ENCODE data around the gene SUCLG2. TPM values are rescaled to one million over a fixed set of nuclear protein-coding genes. Genes with fewer than 3 reads are reported as not detected.

SUCLG2 gene
- total RNA-seq, 1 donor from 2014 or later, result 33.8 TPM

DNA sequence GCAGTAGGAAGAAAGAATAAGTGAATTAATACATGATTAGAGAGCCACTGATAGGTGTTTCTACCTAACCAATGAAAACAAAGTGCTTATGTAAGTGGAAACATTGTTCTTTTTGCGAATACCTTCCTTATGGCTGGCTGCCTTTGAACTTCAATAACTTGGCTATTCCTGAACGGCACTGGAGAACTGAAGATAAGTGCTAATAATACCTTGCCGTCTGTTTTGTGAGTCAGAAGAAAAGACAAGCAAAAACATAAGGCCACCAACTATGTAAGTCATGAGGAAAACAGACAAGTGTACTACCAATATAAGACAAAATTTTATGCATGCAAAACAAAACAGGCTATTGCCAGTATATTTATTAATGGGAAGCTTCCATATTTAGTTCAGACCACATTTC is 160.6 kb downstream of the SUCLG2 start:
- H3K9me3 Mint-ChIP-seq (ENCODE audit: unreplicated experiment), result no peaks in the 10 kb centered on the region
- TF ChIP-seq, protein P1, sequence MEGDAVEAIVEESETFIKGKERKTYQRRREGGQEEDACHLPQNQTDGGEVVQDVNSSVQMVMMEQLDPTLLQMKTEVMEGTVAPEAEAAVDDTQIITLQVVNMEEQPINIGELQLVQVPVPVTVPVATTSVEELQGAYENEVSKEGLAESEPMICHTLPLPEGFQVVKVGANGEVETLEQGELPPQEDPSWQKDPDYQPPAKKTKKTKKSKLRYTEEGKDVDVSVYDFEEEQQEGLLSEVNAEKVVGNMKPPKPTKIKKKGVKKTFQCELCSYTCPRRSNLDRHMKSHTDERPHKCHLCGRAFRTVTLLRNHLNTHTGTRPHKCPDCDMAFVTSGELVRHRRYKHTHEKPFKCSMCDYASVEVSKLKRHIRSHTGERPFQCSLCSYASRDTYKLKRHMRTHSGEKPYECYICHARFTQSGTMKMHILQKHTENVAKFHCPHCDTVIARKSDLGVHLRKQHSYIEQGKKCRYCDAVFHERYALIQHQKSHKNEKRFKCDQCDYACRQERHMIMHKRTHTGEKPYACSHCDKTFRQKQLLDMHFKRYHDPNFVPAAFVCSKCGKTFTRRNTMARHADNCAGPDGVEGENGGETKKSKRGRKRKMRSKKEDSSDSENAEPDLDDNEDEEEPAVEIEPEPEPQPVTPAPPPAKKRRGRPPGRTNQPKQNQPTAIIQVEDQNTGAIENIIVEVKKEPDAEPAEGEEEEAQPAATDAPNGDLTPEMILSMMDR (IDR thresholded peaks at IDR 0.05; ENCODE audit: unreplicated experiment), result no peak
- H3K4me3 Mint-ChIP-seq (ENCODE audit: unreplicated experiment), result no peak overlapping the region
- H3K27me3 Mint-ChIP-seq (ENCODE audit: unreplicated experiment), result no peaks in the 10 kb centered on the region
- peaks cover 7% of the 10 kb centered on the region for H3K4me1 Mint-ChIP-seq (ENCODE audit: unreplicated experiment)
- no peak for DNase-seq (ENCODE audit: low spot score)
- no peak overlapping the region for H3K27ac Mint-ChIP-seq (ENCODE audit: unreplicated experiment)
- H3K36me3 Mint-ChIP-seq (ENCODE audit: low read depth, unreplicated experiment), result peaks cover 4% of the 10 kb centered on the region

DNA sequence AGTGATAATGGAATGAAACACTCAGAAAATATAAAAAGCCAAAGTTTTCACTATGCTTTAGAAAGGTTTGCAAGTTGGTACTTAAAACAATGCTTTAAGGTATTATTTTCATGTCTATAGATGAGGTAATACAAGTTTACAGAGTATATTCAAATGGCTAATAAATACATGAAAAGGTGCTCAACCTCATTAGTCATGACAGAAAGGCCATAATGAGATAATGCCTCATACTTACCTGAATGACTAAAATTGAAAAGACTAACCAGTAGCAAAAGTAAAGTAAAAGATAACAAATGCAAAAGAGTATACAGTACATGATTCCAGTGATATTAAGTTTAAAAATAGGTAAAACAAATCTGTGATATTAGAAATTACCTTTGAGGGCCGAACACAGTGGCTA is 163.8 kb downstream of the SUCLG2 start:
- DNase-seq (ENCODE audit: low spot score), result no peak
- Mint-ChIP-seq H3K4me3 (ENCODE audit: unreplicated experiment) (no peak overlapping the region), H3K27me3 (ENCODE audit: unreplicated experiment) (no peaks in the 10 kb centered on the region), H3K9me3 (ENCODE audit: unreplicated experiment) (no peaks in the 10 kb centered on the region), H3K4me1 (ENCODE audit: unreplicated experiment) (peaks cover 2% of the 10 kb centered on the region), H3K27ac (ENCODE audit: unreplicated experiment) (no peak overlapping the region), H3K36me3 (ENCODE audit: low read depth, unreplicated experiment) (peaks cover 4% of the 10 kb centered on the region)
- TF ChIP-seq, protein P1 (IDR thresholded peaks at IDR 0.05; ENCODE audit: unreplicated experiment), result no peak

DNA sequence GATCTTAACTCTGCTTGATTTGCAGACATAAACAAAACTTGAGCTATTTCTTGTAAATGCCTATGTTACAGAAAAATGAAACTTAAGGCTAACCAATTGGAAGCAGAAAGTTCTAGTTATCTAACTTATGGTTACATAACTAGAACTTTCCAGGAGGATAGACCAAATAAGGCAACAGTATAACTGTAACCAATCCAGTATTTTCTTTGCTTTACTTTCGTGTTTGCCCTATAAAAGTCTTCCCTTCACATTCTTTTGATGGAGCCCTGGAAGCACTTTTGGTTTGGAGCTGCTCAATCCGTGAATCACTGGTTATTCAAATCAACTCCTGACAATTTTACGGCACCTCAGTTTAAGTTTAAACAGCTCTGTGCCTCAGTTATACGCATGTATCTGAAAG is 164.6 kb downstream of the SUCLG2 start:
- Mint-ChIP-seq H3K36me3 (ENCODE audit: low read depth, unreplicated experiment) (no peaks in the 10 kb centered on the region), H3K27me3 (ENCODE audit: unreplicated experiment) (no peaks in the 10 kb centered on the region), H3K4me3 (ENCODE audit: unreplicated experiment) (no peak overlapping the region), H3K9me3 (ENCODE audit: unreplicated experiment) (no peaks in the 10 kb centered on the region), H3K4me1 (ENCODE audit: unreplicated experiment) (no peaks in the 10 kb centered on the region), H3K27ac (ENCODE audit: unreplicated experiment) (no peak overlapping the region)
- no peak for DNase-seq (ENCODE audit: low spot score)
- TF ChIP-seq, protein P1 (IDR thresholded peaks at IDR 0.05; ENCODE audit: unreplicated experiment), result no peak

DNA sequence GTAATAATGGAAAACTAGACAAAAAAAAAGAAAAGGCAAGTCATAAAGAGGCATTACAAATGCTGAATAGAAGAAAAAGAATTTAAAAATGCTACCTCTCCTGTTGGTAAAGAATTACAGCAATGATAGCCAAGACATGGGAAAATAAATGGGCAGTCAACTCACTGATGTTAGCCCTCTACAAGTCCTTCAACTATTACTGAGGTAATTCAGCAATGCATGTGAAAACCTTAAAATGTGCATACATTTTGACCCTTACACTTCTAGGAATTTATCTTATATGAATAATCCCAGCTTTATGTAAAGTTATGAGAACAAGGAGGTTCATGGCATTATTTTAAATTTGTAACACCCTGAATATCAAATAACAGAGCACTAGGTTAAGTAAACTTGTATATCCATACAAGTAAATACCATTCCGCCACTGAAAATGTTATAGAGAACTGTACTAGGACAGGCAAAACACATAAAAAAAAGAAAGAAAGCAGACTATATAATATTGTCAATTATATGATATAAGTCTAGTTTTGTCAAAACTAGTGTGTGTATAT is 166.8 kb downstream of the SUCLG2 start:
- Mint-ChIP-seq H3K27ac (ENCODE audit: unreplicated experiment) (no peak overlapping the region), H3K4me3 (ENCODE audit: unreplicated experiment) (no peak overlapping the region), H3K4me1 (ENCODE audit: unreplicated experiment) (peaks cover 5% of the 10 kb centered on the region), H3K36me3 (ENCODE audit: low read depth, unreplicated experiment) (no peaks in the 10 kb centered on the region), H3K9me3 (ENCODE audit: unreplicated experiment) (no peaks in the 10 kb centered on the region), H3K27me3 (ENCODE audit: unreplicated experiment) (no peaks in the 10 kb centered on the region)
- no peak for DNase-seq (ENCODE audit: low spot score)
- TF ChIP-seq, protein P1 (IDR thresholded peaks at IDR 0.05; ENCODE audit: unreplicated experiment), result no peak

DNA sequence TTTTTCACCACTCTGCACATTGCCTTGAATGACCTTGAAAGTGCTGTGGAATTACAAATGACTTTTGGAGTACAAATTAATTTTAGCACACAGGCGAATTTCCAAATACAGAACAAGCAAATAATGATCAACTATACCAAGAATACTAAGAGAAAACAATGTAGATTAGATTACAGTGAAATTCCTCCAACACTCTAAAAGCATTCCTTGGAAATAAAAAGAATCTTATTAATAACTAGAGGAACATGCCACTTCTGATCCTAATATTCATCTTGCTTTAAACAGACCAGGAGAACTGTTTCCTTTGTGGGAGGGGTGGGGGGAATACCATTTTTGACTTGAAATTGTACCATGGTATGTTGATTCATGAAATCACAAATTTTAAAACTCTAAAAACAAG is 167.5 kb downstream of the SUCLG2 start:
- H3K27me3 Mint-ChIP-seq (ENCODE audit: unreplicated experiment), result no peaks in the 10 kb centered on the region
- peaks cover 9% of the 10 kb centered on the region for H3K4me1 Mint-ChIP-seq (ENCODE audit: unreplicated experiment)
- no peak for DNase-seq (ENCODE audit: low spot score)
- H3K36me3 Mint-ChIP-seq (ENCODE audit: low read depth, unreplicated experiment), result no peaks in the 10 kb centered on the region
- TF ChIP-seq, protein P1 (IDR thresholded peaks at IDR 0.05; ENCODE audit: unreplicated experiment), result no peak
- H3K27ac Mint-ChIP-seq (ENCODE audit: unreplicated experiment), result no peak overlapping the region
- H3K9me3 Mint-ChIP-seq (ENCODE audit: unreplicated experiment), result no peaks in the 10 kb centered on the region
- H3K4me3 Mint-ChIP-seq (ENCODE audit: unreplicated experiment), result no peak overlapping the region

All from endothelial cell (in vitro differentiated cells).